Gastrocnemius medialis (tissue), 4 donors: ENCODE measurements around the gene SLC8A3. TPM values are rescaled to one million over a fixed set of nuclear protein-coding genes. Genes with fewer than 3 reads are reported as not detected.

Experiments used
- ATAC-seq, 2 donors: fragments of 150-250 bp; one replicate each; pipeline ENCODE4 v1.9.1; 2016
- DNase-seq, 2 donors: peaks; one replicate each; pipeline ENCODE4 v3.0.0-alpha.2; 2019
- H3K27ac ChIP-seq, 4 donors: fragments of 200-600 bp; sonication (generic); 1 replicate in 1 of 4; 2 replicates in 3 of 4; pipeline ENCODE4 v1.5.1; 2016 to 2018; ENCODE audit warnings: mild to moderate bottlenecking in 2 of 4, moderate library complexity in 1 of 4
- H3K27me3 ChIP-seq, 3 donors: fragments of 200-600 bp; sonication (generic) in 2 of 3; 1 replicate in 1 of 3; 2 replicates in 2 of 3; pipeline versions ENCODE4 v1.5.1 to v1.6.0; 2016 to 2019; ENCODE audit warnings: mild to moderate bottlenecking in 1 of 3, moderate library complexity in 1 of 3
- H3K36me3 ChIP-seq, 2 donors: fragments of 200-600 bp; sonication (generic) in 1 of 2; one replicate each; pipeline ENCODE4 v1.5.1; 2017 to 2018
- H3K4me1 ChIP-seq, 2 donors: fragments of 200-600 bp; sonication (generic) in 1 of 2; one replicate each; pipeline ENCODE4 v1.5.1; 2016 to 2017; ENCODE audit warnings: mild to moderate bottlenecking in 2 of 2
- H3K4me3 ChIP-seq, 4 donors: fragments of 200-600 bp; sonication (generic) in 3 of 4; 1 replicate in 1 of 4; 2 replicates in 3 of 4; pipeline ENCODE4 v1.5.1; 2016 to 2019; ENCODE audit warnings: mild to moderate bottlenecking in 2 of 4
- H3K9me3 ChIP-seq, 3 donors: fragments of 200-600 bp; sonication (generic) in 2 of 3; 1 replicate in 1 of 3; 2 replicates in 2 of 3; pipeline ENCODE4 v1.5.1; 2016 to 2019
- POLR2A ChIP-seq, 2 donors: fragments of 450-650 bp; IDR thresholded peaks; one replicate each; pipeline ENCODE4 v1.6.1; 2017; ENCODE audit warnings: antibody characterized with exemption in 2 of 2, mild to moderate bottlenecking in 2 of 2, moderate library complexity in 2 of 2
- in situ Hi-C, 4 donors: fragments of 200-750 bp; cut with MboI; loops; one replicate each; pipeline versions ENCODE4 v1.15.0 to v1.8.0; 2017; ENCODE audit warnings: low sequenced_read_pairs in 4 of 4
- intact Hi-C: fragments of 100-400 bp; cut with DNase I; formaldehyde crosslinking; loops from one replicate; pipeline ENCODE4 v1.15.1; 2023; ENCODE audit warnings: low total_unique reads
- total RNA-seq, 4 donors: library from RNA; depleted of rRNA; stranded (reverse); fragments of >200 nt; gene quantifications; one replicate each; pipeline versions ENCODE4 v1.1.0 to v1.2.3, GENCODE V29; 2016
- TF ChIP-seq, protein P1 (sequence below), 5 experiments: fragments of 450-650 bp in 3 of 5; fragments of 200-600 bp in 2 of 5; sonication (generic) in 2 of 5; IDR thresholded peaks in 4 of 5; conservative IDR thresholded peaks in 1 of 5; 1 replicate in 4 of 5; 2 replicates in 1 of 5; pipeline ENCODE4 v1.5.1; 2016 to 2019; ENCODE audit warnings: antibody characterized with exemption in 5 of 5, mild to moderate bottlenecking in 3 of 5, moderate library complexity in 3 of 5

Gene SLC8A3
- total RNA-seq, 4 donors from 2014 or later = 8.5 to 14.1 (median 12.6) TPM

DNA sequence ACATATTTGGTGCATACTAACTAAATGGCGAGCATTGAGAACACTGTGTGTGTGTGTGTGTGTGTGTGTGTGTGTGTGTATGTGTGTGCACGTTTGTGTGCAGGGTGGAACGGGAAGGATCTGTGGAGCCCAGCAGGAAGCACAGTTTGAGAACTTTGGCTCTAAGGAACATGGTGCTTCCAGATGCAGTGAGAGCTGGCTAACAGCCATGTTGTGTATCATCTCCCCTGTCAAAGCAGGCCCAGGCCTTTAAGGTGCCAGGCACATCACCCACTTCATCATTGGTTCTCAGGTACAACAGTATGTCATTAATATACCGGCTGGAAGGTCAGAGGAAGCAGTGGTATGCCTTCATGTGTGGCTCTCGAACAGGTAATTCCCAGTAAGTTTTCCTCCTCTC, 72.5 kb downstream of the SLC8A3 start:
- H3K27me3 ChIP-seq = no peaks in the 10 kb centered on the region
- peaks cover 12 to 38% of the 10 kb centered on the region in 2 donors for H3K4me1 ChIP-seq
- H3K4me3 ChIP-seq = no peak overlapping the region
- H3K27ac ChIP-seq = no peak overlapping the region
- H3K9me3 ChIP-seq = no peaks in the 10 kb centered on the region
- ATAC-seq (no peak), DNase-seq (no peak)
- no peaks in the 10 kb centered on the region for H3K36me3 ChIP-seq
- intact Hi-C loops = no loop called here
- in situ Hi-C loops = no loop called here
- TF ChIP-seq POLR2A (IDR thresholded peaks at IDR 0.05) = no peak
- TF ChIP-seq, protein P1, sequence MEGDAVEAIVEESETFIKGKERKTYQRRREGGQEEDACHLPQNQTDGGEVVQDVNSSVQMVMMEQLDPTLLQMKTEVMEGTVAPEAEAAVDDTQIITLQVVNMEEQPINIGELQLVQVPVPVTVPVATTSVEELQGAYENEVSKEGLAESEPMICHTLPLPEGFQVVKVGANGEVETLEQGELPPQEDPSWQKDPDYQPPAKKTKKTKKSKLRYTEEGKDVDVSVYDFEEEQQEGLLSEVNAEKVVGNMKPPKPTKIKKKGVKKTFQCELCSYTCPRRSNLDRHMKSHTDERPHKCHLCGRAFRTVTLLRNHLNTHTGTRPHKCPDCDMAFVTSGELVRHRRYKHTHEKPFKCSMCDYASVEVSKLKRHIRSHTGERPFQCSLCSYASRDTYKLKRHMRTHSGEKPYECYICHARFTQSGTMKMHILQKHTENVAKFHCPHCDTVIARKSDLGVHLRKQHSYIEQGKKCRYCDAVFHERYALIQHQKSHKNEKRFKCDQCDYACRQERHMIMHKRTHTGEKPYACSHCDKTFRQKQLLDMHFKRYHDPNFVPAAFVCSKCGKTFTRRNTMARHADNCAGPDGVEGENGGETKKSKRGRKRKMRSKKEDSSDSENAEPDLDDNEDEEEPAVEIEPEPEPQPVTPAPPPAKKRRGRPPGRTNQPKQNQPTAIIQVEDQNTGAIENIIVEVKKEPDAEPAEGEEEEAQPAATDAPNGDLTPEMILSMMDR (IDR thresholded peaks at IDR 0.05 in 4 of 5, conservative IDR thresholded peaks at IDR 0.05 in 1 of 5) = no peak

DNA sequence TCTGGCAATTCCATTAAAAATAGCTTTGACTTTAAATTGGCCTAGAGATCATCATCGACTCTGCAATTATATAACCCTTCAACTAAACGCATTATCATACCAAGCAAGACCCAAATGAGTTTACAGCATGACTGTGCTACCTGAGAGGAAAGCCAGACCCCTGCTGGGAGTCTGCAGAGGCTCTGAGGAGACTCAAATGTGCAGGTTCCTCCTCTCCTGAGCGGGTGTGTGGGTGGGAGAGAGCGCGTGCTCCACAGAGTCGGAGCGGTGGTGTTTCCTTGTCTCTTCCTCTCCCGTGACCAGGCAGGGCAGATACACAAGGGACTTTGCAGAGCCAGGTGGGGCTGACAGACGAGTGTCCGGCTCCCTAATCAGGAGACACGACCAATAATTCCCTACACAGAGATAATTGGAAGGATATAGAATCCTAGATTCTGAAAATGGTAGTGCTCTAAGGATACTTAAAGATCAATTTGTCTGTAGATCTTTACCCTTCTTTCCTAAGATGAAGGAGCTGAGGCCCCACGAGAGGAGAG, 74.1 kb downstream of the SLC8A3 start:
- TF ChIP-seq, protein P1 (IDR thresholded peaks at IDR 0.05 in 4 of 5, conservative IDR thresholded peaks at IDR 0.05 in 1 of 5) = no peak
- TF ChIP-seq POLR2A (IDR thresholded peaks at IDR 0.05) = no peak
- DNase-seq (no peak), ATAC-seq (no peak)
- intact Hi-C loops (no loop called here), in situ Hi-C loops (no loop called here)
- H3K27me3 ChIP-seq = no peaks in the 10 kb centered on the region
- no peaks in the 10 kb centered on the region for H3K9me3 ChIP-seq
- H3K36me3 ChIP-seq = no peaks in the 10 kb centered on the region
- H3K4me1 ChIP-seq = peaks cover 12 to 30% of the 10 kb centered on the region in 2 donors
- H3K27ac ChIP-seq = no peak overlapping the region
- no peak overlapping the region for H3K4me3 ChIP-seq

DNA sequence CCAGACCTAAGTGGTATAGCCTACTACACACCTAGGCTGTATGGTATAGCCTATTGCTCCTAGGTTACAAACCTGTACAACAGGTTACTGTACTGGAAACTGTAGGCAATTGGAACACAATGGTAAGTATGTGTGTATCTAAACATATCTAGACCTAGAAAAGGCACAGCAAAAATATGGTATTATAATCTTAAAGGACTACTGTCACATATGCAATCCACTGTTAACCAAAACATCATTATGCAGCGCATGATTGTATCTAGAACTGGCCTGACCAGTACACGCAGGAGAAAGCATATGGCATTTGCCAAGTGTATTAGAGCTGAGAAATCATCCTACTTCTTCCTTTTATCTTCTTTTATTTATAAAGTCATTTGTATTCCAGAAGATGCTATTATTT, 75.5 kb downstream of the SLC8A3 start:
- no peak for DNase-seq
- no peaks in the 10 kb centered on the region for H3K36me3 ChIP-seq
- no peak overlapping the region for H3K27ac ChIP-seq
- no peaks in the 10 kb centered on the region for H3K27me3 ChIP-seq
- H3K9me3 ChIP-seq = no peaks in the 10 kb centered on the region
- H3K4me1 ChIP-seq = peaks cover 5 to 16% of the 10 kb centered on the region in 2 donors
- in situ Hi-C loops = no loop called here
- intact Hi-C loops = no loop called here
- ATAC-seq = no peak
- TF ChIP-seq, protein P1 (IDR thresholded peaks at IDR 0.05 in 4 of 5, conservative IDR thresholded peaks at IDR 0.05 in 1 of 5) = no peak
- no peak for TF ChIP-seq POLR2A (IDR thresholded peaks at IDR 0.05)
- H3K4me3 ChIP-seq = no peak overlapping the region

DNA sequence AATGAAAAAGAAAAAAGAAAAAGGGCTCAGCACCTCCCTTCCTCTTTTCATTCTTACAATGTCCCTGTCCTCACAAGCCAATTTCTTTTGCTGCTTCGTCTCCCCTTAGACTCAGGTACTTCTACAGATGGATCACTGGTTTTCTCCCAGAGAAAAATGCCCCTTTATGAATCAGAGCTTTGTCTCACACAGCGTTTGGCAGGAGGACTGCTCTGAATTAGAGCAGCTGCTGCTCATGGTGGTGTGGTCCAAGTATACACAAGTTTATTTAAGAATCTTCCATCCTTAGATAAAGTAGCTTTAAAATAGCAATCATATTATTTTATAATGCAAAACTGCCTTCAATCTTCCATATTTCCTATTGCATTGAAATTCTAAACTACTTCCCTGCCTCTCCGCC, 80.3 kb downstream of the SLC8A3 start:
- in situ Hi-C loops = no loop called here
- no peak overlapping the region for H3K27ac ChIP-seq
- H3K4me1 ChIP-seq = no peaks in the 10 kb centered on the region
- TF ChIP-seq, protein P1 (IDR thresholded peaks at IDR 0.05 in 4 of 5, conservative IDR thresholded peaks at IDR 0.05 in 1 of 5) = no peak
- TF ChIP-seq POLR2A (IDR thresholded peaks at IDR 0.05) = no peak
- ATAC-seq (no peak), DNase-seq (no peak)
- no peaks in the 10 kb centered on the region for H3K27me3 ChIP-seq
- H3K36me3 ChIP-seq = no peaks in the 10 kb centered on the region
- no peak overlapping the region for H3K4me3 ChIP-seq
- intact Hi-C loops = no loop called here
- no peaks in the 10 kb centered on the region for H3K9me3 ChIP-seq

DNA sequence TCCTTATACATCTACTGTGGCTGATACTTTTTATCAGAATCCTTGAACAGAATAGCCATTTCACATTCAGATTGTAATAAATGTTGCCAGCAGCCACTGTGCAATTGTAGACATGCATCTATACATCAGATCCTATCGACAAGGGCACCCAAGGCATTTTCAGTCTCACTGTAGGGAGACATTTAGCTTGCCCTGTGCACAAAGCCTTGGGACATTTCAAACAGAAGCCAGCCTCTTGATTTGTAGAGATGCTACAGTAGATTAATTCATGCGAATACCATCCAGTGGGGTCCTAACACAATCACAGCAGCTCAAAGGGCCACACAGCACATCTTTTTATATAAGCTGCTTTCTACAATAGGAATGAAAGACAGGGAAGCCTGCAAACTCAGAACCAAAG, 81.4 kb downstream of the SLC8A3 start:
- no peaks in the 10 kb centered on the region for H3K27me3 ChIP-seq
- DNase-seq (no peak), ATAC-seq (no peak)
- no peaks in the 10 kb centered on the region for H3K4me1 ChIP-seq
- no peaks in the 10 kb centered on the region for H3K36me3 ChIP-seq
- in situ Hi-C loops (no loop called here), intact Hi-C loops (no loop called here)
- no peaks in the 10 kb centered on the region for H3K9me3 ChIP-seq
- TF ChIP-seq, protein P1 (IDR thresholded peaks at IDR 0.05 in 4 of 5, conservative IDR thresholded peaks at IDR 0.05 in 1 of 5) = no peak
- TF ChIP-seq POLR2A (IDR thresholded peaks at IDR 0.05) = no peak
- no peak overlapping the region for H3K4me3 ChIP-seq
- H3K27ac ChIP-seq = no peak overlapping the region
